CD4-positive, alpha-beta T cell (primary cell): ENCODE results near the gene SLITRK4. TPM values are rescaled to one million over a fixed set of nuclear protein-coding genes. Genes with fewer than 3 reads are reported as not detected.

Experiments used
- ATAC-seq: fragments of 200-7000 bp; cut with Tn5 transposase; one replicate; pipeline ENCODE4 v1.10.0; 2022; ENCODE audit warnings: mild to moderate bottlenecking; ENCODE audit not compliant: poor library complexity
- CTCF ChIA-PET: fragments of 350-600 bp; sonication (Branson Sonifier 250); formaldehyde crosslinking; loops from one replicate; lab custom pipeline; 2021; ENCODE audit warnings: antibody characterized with exemption, inconsistent platforms; lab: Charles Lee
- POLR2A ChIA-PET: fragments of 350-600 bp; sonication (Branson Sonifier 250); formaldehyde crosslinking; loops from one replicate; lab custom pipeline; 2021; ENCODE audit warnings: antibody characterized with exemption, inconsistent platforms; lab: Charles Lee
- DNase-seq, 14 experiments: peaks; one replicate each; pipeline ENCODE4 v3.0.0-alpha.2; 2013 to 2020; ENCODE audit warnings: mixed read lengths in 2 of 14
- H3K27ac ChIP-seq, 2 donors: one replicate each; pipeline versions ENCODE4 v1.5.1 to v1.7.0; 2013; ENCODE audit warnings: low read length in 2 of 2, low read depth in 1 of 2, mild to moderate bottlenecking in 1 of 2
- H3K27me3 ChIP-seq, 2 experiments: 1 replicate in 1 of 2; 2 replicates in 1 of 2; pipeline versions ENCODE4 v1.6.1 to v1.7.0; 2013; ENCODE audit warnings: low read length in 2 of 2, control low read depth in 1 of 2, mild to moderate bottlenecking in 1 of 2, moderate library complexity in 1 of 2; ENCODE audit not compliant: insufficient read depth in 2 of 2, control insufficient read depth in 1 of 2
- H3K36me3 ChIP-seq: one replicate; pipeline ENCODE4 v1.6.1; 2013; ENCODE audit warnings: low read length, control low read depth; ENCODE audit not compliant: insufficient read depth
- H3K4me1 ChIP-seq: one replicate; pipeline ENCODE4 v1.6.1; 2013; ENCODE audit warnings: low read length, control low read depth; ENCODE audit not compliant: insufficient read depth
- H3K4me3 ChIP-seq: one replicate; pipeline ENCODE4 v1.5.1; 2013; ENCODE audit warnings: mild to moderate bottlenecking, low read length, moderate library complexity
- H3K9me3 ChIP-seq, 2 experiments: 1 replicate in 1 of 2; 2 replicates in 1 of 2; pipeline versions ENCODE4 v1.6.1 to v1.7.0; 2013; ENCODE audit warnings: low read length in 2 of 2, mild to moderate bottlenecking in 2 of 2, control low read depth in 1 of 2, moderate library complexity in 1 of 2; ENCODE audit not compliant: control insufficient read depth in 1 of 2, insufficient read depth in 1 of 2
- H3K27ac Mint-ChIP-seq: one replicate; pipeline ENCODE4 v1.8.0; 2020; ENCODE audit warnings: mixed read lengths
- H3K27me3 Mint-ChIP-seq: one replicate; pipeline ENCODE4 v1.8.0; 2021; ENCODE audit warnings: mixed read lengths
- H3K36me3 Mint-ChIP-seq: one replicate; pipeline ENCODE4 v1.8.0; 2021; ENCODE audit warnings: low read depth, mixed read lengths
- H3K4me1 Mint-ChIP-seq: one replicate; pipeline ENCODE4 v1.8.0; 2021; ENCODE audit warnings: low read depth, mixed read lengths
- H3K4me3 Mint-ChIP-seq: one replicate; pipeline ENCODE4 v1.8.0; 2020; ENCODE audit warnings: mild to moderate bottlenecking, mixed read lengths
- H3K9me3 Mint-ChIP-seq: one replicate; pipeline ENCODE4 v1.8.0; 2020; ENCODE audit warnings: mixed read lengths
- CTCF ChIP-seq: fragments of 200-600 bp; IDR thresholded peaks from one replicate; pipeline ENCODE4 v1.8.0; 2022; ENCODE audit warnings: antibody characterized with exemption, mild to moderate bottlenecking
- intact Hi-C, 2 experiments: fragments of 100-400 bp; cut with DNase I in 1 of 2; cut with micrococcal nuclease in 1 of 2; formaldehyde crosslinking; loops; one replicate each; pipeline versions ENCODE4 v1.15.1 to v1.9.0; 2023 to 2025; cut with DNase I, micrococcal nuclease
- total RNA-seq, 174 experiments: library from RNA in 2 of 174; stranded (reverse) in 2 of 174; gene quantifications; one replicate each; pipeline ENCODE4 v1.2.3 and lab custom pipeline; 2021 to 2026

The SLITRK4 gene
- total RNA-seq, 2 experiments from 2014 or later: 0.06 TPM; not detected in 1

- TF ChIP-seq CTCF: no peak
- no peaks in the 10 kb centered on the region for H3K4me1 Mint-ChIP-seq
- intact Hi-C loops: no loop called here
- CTCF ChIA-PET: no interaction called here
- H3K27me3 Mint-ChIP-seq: no peaks in the 10 kb centered on the region
- Histone ChIP-seq H3K27ac (no peak overlapping the region), H3K27me3 (no peaks in the 10 kb centered on the region), H3K4me1 (no peaks in the 10 kb centered on the region), H3K4me3 (no peak overlapping the region), H3K36me3 (no peaks in the 10 kb centered on the region), H3K9me3 (no peaks in the 10 kb centered on the region)
- no peak for DNase-seq
- H3K9me3 Mint-ChIP-seq: no peaks in the 10 kb centered on the region
- H3K4me3 Mint-ChIP-seq: no peak overlapping the region
- no peak overlapping the region for H3K27ac Mint-ChIP-seq
- POLR2A ChIA-PET: no interaction called here
- H3K36me3 Mint-ChIP-seq: no peaks in the 10 kb centered on the region
- ATAC-seq: no peak
Observed at GRCh38 chrX:143621276-143621675, 14.6 kb downstream of the SLITRK4 start.

GRCh38 chrX:143615851-143616250 is 20.1 kb downstream of the SLITRK4 start:
- H3K9me3 Mint-ChIP-seq: peaks cover 3% of the 10 kb centered on the region
- CTCF ChIA-PET: no interaction called here
- DNase-seq: no peak
- H3K4me1 ChIP-seq: no peaks in the 10 kb centered on the region
- no peaks in the 10 kb centered on the region for H3K4me1 Mint-ChIP-seq
- ATAC-seq: no peak
- H3K27ac ChIP-seq: no peak overlapping the region
- H3K36me3 Mint-ChIP-seq: no peaks in the 10 kb centered on the region
- H3K27me3 ChIP-seq: no peaks in the 10 kb centered on the region
- intact Hi-C loops: no loop called here
- H3K4me3 Mint-ChIP-seq: no peak overlapping the region
- H3K9me3 ChIP-seq: no peaks in the 10 kb centered on the region
- no peaks in the 10 kb centered on the region for H3K27me3 Mint-ChIP-seq
- no peaks in the 10 kb centered on the region for H3K36me3 ChIP-seq
- POLR2A ChIA-PET: no interaction called here
- H3K4me3 ChIP-seq: no peak overlapping the region
- no peak for TF ChIP-seq CTCF
- no peak overlapping the region for H3K27ac Mint-ChIP-seq

GRCh38 chrX:143601809-143602208 is 34.1 kb downstream of the SLITRK4 start:
- Histone ChIP-seq H3K4me3 (no peak overlapping the region), H3K36me3 (no peaks in the 10 kb centered on the region), H3K9me3 (no peaks in the 10 kb centered on the region), H3K4me1 (no peaks in the 10 kb centered on the region), H3K27ac (no peak overlapping the region), H3K27me3 (no peaks in the 10 kb centered on the region)
- DNase-seq: no peak
- no peak for TF ChIP-seq CTCF
- no peak for ATAC-seq
- ChIA-PET POLR2A (no interaction called here), CTCF (no interaction called here)
- intact Hi-C loops: no loop called here
- Mint-ChIP-seq H3K4me3 (no peak overlapping the region), H3K27me3 (no peaks in the 10 kb centered on the region), H3K27ac (no peak overlapping the region), H3K9me3 (no peaks in the 10 kb centered on the region), H3K36me3 (no peaks in the 10 kb centered on the region), H3K4me1 (no peaks in the 10 kb centered on the region)
